CD4-positive, alpha-beta T cell treated with Interleukin-4 for 4 hours (primary cell): ENCODE measurements around the gene GPX8.
A peak's percentile ranks its signal among the peaks of the same experiment; 100 is the strongest.

Source experiments
- DNase-seq: peaks from one replicate; pipeline ENCODE4 v3.0.0-alpha.2; 2020

Gene GPX8

DNA sequence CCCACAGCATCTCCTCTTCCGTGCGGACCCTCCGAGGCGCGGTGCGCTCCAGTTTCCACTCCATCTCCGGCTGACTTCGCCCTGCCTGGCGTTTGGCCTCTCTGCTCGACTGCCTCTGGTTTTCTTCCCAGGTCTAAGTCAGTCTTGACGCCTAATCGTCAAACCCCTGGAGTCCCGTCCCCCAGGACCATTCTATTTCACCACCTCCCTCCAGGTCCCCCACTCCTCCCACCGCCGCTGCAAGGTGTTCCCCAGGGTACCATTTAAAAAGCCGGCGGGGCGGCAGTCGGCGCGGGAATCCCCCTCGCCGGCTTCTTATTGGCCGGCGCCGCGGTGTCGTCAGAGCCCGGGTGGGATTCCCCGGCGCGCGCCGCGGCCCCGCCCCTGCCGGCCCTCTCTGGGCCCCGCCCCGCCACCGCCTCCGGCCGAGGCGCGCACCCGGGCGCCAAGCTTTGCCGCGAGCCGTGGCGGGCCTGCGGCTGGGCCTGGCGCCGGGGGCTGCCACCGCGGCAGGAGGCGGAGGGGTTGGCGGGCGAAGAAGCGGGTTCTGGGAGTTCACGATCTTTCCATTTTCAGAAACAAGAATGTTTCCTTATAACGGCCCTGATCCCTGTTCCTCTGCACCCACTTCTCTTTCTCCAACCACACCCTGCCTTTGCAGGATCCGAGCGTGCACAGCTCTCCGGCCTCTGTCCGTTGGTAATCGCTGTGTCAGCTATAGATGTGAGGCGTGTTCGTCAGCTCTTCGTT lies 13.1 kb downstream of the GPX8 start, which contains the start of gene CDC20B:
CDC20B (minus strand) TSS at position 241 of the 750 bp plus-strand sequence; CDS start at position 64, 177 bp downstream.
- peak; percentile 59 for DNase-seq

DNA sequence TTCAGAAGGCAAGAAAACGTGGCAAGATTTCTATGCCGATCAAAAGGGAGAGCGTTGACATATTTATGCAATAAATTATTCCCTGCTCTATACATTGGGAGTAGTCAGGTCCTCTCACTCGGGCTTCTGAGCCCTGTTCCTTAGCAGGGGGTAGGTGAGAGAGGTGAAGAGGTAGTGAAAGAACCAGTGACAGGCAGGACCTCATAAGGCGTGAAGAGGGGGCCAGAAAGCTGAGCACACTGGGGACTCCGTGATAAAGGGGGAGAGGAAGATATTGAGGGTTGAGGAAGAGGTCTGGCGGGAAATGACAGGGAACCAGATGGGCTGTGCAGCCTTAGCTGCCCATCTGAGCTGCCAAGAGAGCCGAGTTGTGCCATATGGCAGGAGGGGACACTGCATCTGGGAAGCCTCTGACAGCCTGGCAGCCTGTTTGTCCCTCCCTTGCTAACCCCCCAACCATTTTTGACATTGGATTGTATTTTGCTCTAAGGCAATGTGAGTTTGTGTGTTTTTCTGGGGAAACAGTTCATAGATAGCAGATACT lies 13.8 kb downstream of the GPX8 start:
- no peak for DNase-seq

DNA sequence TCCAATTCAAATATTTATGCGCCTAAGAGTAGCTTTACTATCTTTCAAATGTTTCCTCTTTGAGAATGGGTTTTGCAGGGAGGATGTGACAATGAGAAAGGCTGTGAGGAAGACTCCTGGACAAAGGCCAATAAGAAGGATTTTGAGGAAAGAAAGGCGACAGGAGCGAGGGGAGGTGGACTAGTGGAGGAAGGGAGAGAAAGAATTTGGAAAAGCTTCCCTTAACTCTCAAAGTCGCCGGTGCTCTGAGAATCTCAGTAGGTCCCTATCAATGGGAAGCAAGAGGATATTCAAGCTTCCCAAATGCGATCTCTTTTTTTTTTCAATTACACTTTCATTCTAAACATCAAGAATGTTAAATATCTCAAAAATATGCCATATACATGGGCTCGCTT lies 15.8 kb downstream of the GPX8 start:
- no peak for DNase-seq

DNA sequence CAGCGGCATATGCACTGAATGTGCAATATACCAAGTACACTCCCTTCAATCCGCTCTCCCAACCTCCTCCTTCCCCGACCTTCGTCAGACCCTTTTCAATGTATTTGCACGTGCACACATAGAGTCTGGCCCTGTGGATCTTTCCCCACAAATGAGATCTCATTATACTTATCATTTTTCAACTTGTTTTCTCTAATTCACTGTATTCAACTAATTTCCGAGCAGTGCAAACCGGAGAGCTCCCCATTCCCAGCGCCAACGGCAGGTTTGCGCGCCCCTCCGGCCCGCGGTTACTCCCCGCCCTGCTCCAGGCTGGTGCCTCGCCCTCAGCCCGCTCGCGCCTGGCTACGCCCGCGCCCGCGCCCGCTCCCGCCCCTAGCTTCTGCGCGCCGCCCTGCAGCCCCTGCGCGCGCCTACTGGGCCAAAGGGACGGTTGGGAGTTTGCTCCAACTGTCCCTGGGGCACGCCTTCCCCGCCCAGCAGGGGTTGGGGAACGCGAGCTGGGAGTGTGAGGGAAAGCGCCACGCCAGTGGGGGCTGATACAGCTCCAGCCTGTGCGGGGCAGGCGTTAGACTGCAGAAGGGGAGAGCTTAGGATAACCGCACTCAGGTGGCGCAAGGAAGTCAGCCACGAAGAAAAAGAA lies 16.3 kb downstream of the GPX8 start:
- DNase-seq, result no peak

DNA sequence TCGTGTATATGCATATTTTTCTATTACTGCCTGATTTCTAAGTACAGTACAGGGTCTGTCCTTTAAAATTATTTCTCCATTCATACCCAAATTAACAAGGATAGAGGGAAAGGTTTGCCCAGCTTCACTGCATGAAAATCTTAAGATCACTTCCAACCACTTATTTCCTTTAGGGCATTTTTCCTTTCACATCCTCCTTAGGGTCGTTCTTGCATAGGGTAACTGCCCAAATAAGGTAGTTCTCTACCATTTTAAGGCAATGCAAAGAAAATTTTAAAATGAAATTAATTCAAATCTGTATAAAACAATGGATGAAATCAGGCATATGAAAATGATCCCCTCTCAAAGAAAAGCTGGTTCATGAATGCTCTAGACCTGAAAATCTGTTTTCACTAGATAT lies 17.1 kb downstream of the GPX8 start:
- no peak for DNase-seq

DNA sequence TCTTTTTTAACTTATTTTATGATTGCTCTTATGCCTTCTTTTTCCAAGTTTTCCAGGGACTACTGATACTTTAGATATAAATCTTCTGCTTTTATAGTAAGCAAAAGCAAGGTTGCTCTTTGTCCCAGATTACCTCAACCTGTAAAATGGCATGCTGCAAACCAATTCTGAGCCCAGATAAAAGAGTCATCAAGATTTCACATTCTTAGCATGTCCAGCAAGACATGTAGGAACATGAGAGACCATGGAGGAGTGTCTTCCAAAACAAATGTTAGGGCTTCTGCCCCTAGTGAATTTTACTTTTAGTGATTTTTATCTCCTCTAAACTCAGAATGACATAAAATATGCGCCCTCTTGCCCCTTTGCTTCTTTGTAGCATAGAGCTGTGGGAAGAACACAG lies 20.0 kb downstream of the GPX8 start:
- no peak for DNase-seq

DNA sequence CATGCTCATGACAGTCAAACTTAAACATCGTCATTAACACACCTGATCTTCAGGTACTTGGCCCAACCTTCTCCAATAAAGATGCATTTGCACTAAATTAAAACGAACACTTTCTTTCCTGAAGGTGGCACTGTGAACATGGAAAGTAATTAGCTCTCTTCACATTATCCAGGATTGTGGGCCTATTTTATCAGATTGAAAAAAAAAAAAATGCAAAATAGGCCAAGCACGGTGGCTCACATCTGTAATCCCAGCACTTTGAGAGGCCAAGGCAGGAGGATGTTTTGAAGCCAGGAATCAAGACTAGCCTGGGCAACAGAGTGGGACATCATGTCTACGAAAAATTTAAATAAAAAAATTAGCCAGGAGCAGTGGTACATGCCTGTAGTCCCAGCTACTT lies 27.4 kb downstream of the GPX8 start:
- no peak for DNase-seq

DNA sequence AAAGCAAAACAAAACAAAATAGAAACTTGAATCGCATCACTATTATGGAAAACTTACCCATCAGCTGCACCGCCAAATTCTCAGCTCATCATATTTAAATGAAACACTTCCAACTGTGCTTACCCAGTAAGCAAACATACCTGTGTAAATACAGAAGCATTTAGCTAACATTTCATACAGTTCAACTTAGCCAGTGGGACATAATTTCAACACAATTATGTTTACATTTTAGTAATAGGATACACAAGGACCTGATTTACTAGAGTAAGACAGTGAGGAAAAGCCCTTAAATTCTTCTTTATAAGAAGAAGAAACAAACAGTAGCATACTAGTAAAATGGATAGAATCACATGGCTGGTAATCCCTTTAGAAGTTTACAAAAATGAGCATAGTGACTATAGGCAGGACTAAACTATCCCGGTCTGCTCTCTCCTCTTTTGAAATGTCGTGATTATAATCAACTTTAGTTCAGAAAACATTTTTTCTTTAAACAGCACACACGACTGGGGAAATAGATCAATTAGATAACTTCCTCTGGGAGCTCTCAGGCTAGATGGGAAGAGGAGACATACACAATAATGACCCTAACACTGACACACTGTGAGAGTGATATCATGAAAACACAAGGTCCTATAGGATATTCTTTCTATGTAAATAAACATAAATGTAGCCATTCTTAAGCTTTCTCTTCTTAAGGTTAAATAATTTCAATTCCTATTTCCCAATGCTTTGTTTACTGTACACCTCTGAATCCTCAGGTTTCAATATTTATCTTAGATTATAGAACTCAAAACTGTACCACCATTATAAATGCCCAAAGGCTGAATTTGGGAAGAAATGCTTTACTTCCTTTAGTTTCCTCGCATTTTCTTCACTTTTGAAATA lies 28.9 kb downstream of the GPX8 start:
- DNase-seq, result no peak

DNA sequence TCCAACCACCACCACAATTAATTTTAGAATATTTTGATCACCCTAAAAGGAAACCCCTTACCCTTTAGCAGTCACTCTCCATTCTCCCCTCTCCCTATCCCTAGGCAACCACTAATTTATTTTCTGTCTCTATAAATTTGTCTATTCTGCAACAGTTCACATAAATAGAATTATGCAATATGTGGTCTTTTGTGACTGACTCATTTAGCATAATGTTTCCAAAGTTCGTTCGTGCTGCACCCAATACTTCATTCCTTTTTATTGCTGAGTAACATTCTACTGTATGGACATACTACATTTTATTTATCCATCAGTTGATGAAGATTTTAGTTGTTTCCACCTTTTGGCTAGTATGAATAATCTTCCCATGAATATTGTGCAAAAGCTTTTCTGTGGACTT lies 31.2 kb downstream of the GPX8 start:
- DNase-seq, result no peak

DNA sequence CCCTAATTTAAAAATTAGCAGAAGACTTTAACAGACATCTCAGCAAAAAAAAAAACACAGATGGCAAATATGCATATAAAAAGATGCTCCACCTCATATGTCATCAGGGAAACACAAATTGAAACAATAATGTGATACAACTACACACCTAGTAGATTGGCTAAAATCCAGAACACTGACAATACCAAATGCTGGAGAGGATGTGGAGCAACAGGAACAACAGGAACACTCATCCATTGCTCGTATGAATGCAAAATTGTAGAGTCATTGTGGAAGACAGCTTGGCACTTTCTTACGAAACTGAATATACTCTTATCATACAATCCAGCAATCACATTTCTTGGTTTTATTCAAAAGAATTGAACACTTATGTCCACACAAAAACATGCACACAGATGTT lies 45.0 kb downstream of the GPX8 start:
- DNase-seq, result no peak

DNA sequence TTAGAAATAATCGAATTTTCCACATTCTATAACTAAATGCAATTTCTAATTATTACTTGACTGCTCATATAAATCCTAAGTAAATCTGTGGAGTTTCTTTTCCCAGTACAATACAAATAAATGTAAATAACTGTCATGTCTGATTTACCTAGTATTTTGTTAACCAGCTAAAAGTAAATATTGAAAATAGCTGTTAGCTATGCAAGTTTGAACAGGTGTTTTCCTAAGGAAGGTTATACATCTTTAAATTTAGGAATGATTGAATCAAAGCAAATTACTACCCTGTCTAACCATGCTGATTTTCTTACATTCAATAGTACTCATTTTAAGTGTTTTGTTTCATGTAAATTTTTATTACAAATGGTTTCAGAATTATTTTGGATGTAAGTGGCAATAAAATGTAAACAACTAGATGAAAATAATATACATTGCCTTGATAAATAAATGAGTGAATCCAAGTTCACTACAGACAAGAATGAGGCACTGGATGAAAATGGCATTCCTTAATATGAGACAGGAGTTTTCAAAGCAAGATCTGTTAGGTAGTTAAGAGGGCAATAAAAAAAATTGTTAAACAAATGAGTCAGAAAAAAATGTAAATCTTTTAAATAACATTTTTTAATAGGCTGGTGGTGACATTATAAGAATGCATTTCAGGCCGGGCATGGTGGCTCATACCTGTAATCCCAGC lies 51.4 kb downstream of the GPX8 start:
- DNase-seq, result no peak
